ENCODE results near the gene KCNK1. TPM values are rescaled to one million over a fixed set of nuclear protein-coding genes. Genes with fewer than 3 reads are reported as not detected.

Gene KCNK1
- polyA plus RNA-seq, 1 of the 3 experiments (the other 2 are of a cell fraction), result 10.6 TPM

DNA sequence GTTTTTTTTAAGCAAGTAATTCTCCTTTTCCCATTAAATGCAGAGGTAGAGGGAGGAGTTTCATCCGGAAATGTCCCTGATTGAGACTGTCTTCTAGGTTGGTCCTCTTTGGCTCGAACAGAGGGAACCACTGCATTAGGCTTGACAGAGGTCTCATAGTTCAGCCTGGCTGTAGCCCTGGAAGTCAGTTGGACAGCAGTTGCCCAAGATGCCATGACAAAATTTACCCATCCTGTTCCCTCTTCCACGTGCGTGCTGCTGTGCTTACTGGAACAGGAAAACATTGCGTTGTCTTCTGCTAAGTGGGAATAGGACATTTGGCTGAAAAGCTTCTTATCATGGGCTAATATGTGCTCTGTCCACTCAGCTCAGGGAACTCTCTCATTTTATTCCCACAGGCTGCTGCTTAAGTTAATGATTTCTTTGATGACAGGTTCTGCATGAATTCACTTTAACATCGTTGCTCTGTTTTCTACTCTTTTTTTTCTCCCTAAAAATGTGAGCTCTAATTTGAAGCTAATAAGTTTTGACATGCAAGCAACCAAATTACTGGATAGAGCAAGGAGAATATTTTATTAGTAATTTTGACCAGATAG lies 18.0 kb downstream of the KCNK1 start:
- Histone ChIP-seq H3F3A (replicated peaks; ENCODE audit: insufficient read depth) (no peaks in the 10 kb centered on the region), H3K36me3 (replicated peaks in 1 of 2; ENCODE audit: control insufficient read depth in 1 of 2, insufficient read depth in 2 of 2, low read length in 1 of 2) (peaks cover 0 to 4% of the 10 kb centered on the region in 2 experiments), H3K4me2 (no peak overlapping the region), H3K27ac (ENCODE audit: low read depth in 2 of 2, low read length in 1 of 2) (no peak overlapping the region), H3K4me3 (ENCODE audit: low read depth in 2 of 2, low read length in 1 of 2) (no peak overlapping the region), H3K9ac (no peak overlapping the region), H3K4me1 (ENCODE audit: control insufficient read depth in 1 of 2, insufficient read depth in 2 of 2, low read depth in 1 of 2, low read length in 1 of 2) (peaks cover 0 to 5% of the 10 kb centered on the region in 2 experiments; a peak in 1 of 4 replicates), H2AFZ (ENCODE audit: low read depth) (no peak overlapping the region), H3K27me3 (ENCODE audit: insufficient read depth) (no peaks in the 10 kb centered on the region), H3K9me2 (no peaks in the 10 kb centered on the region), H4K20me1 (ENCODE audit: insufficient read depth) (no peaks in the 10 kb centered on the region), H3K9me3 (no peaks in the 10 kb centered on the region), H3K79me2 (ENCODE audit: insufficient read depth) (no peaks in the 10 kb centered on the region)
- ChIA-PET POLR2A (no interaction called here), CTCF (interaction anchor here (1.0 kb wide), 1 partner anchor 18 kb away, joined by 3 read pairs; the partner anchor contains the start of gene KCNK1)
- DNase-seq, result no peak
- 91% methylated on average over 6 of the region's 6 CpGs for WGBS (ENCODE audit: low lambda C conversion rate)
- TF ChIP-seq MEF2A (IDR thresholded peaks at IDR 0.05; ENCODE audit: borderline replicate concordance, low read depth), result no peak
- TF ChIP-seq, protein P1, sequence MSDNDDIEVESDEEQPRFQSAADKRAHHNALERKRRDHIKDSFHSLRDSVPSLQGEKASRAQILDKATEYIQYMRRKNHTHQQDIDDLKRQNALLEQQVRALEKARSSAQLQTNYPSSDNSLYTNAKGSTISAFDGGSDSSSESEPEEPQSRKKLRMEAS (IDR thresholded peaks at IDR 0.05; ENCODE audit: low read depth), result no peak
- TF ChIP-seq, protein P2, sequence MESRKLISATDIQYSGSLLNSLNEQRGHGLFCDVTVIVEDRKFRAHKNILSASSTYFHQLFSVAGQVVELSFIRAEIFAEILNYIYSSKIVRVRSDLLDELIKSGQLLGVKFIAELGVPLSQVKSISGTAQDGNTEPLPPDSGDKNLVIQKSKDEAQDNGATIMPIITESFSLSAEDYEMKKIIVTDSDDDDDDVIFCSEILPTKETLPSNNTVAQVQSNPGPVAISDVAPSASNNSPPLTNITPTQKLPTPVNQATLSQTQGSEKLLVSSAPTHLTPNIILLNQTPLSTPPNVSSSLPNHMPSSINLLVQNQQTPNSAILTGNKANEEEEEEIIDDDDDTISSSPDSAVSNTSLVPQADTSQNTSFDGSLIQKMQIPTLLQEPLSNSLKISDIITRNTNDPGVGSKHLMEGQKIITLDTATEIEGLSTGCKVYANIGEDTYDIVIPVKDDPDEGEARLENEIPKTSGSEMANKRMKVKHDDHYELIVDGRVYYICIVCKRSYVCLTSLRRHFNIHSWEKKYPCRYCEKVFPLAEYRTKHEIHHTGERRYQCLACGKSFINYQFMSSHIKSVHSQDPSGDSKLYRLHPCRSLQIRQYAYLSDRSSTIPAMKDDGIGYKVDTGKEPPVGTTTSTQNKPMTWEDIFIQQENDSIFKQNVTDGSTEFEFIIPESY (IDR thresholded peaks at IDR 0.05; ENCODE audit: borderline replicate concordance, low read depth), result no peak
- no peak for TF ChIP-seq NRF1 (IDR thresholded peaks at IDR 0.05; ENCODE audit: low read depth, low read length)
- TF ChIP-seq SMC3 (IDR thresholded peaks at IDR 0.05; ENCODE audit: low read depth, low read length), result no peak
- no peak for TF ChIP-seq YY1 (IDR thresholded peaks at IDR 0.05; ENCODE audit: low read depth)
- no peak for TF ChIP-seq NFIC (IDR thresholded peaks at IDR 0.05; ENCODE audit: borderline replicate concordance)
- TF ChIP-seq TEAD4 (IDR thresholded peaks at IDR 0.05; ENCODE audit: borderline replicate concordance, insufficient read depth), result no peak
- no peak for TF ChIP-seq GATA2 (CRISPR knock-in tag; IDR thresholded peaks at IDR 0.05)
- TF ChIP-seq TCF12 (IDR thresholded peaks at IDR 0.05), result no peak
- TF ChIP-seq EP300 (IDR thresholded peaks at IDR 0.05; ENCODE audit: borderline replicate concordance in 1 of 2, low read depth in 1 of 2, low read length in 1 of 2), result no peak
- no peak for TF ChIP-seq TAF1 (IDR thresholded peaks at IDR 0.05; ENCODE audit: borderline replicate concordance, low read depth, low read length)
- TF ChIP-seq CHD2 (IDR thresholded peaks at IDR 0.05; ENCODE audit: low read length, partially characterized antibody), result no peak
- no peak for TF ChIP-seq RFX5 (IDR thresholded peaks at IDR 0.05; ENCODE audit: low read length)
- TF ChIP-seq, protein P3, sequence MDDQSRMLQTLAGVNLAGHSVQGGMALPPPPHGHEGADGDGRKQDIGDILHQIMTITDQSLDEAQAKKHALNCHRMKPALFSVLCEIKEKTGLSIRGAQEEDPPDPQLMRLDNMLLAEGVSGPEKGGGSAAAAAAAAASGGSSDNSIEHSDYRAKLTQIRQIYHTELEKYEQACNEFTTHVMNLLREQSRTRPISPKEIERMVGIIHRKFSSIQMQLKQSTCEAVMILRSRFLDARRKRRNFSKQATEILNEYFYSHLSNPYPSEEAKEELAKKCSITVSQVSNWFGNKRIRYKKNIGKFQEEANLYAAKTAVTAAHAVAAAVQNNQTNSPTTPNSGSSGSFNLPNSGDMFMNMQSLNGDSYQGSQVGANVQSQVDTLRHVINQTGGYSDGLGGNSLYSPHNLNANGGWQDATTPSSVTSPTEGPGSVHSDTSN (IDR thresholded peaks at IDR 0.05), result no peak
- no peak for TF ChIP-seq JUND (IDR thresholded peaks at IDR 0.05)
- TF ChIP-seq RAD21 (IDR thresholded peaks at IDR 0.05; ENCODE audit: low read length), result no peak
- no peak for TF ChIP-seq POLR2AphosphoS5 (IDR thresholded peaks at IDR 0.05; ENCODE audit: low read depth, low read length)
- TF ChIP-seq GABPA (IDR thresholded peaks at IDR 0.05; ENCODE audit: low read depth), result no peak
- no peak for TF ChIP-seq FOXM1 (IDR thresholded peaks at IDR 0.05; ENCODE audit: low read depth)
